Kidney epithelial cell (primary cell): ENCODE results near the gene ZMYND19. TPM values are rescaled to one million over a fixed set of nuclear protein-coding genes. Genes with fewer than 3 reads are reported as not detected.
"Not testable (repeated sequence)": the region's sequence is repeated elsewhere in the genome, so short reads cannot be mapped to it uniquely, and the experiment has no call there.

Experiments
- DNase-seq: peaks from one replicate; pipeline ENCODE4 v3.0.0-alpha.2; 2010; ENCODE audit warnings: low read depth
- H3K27me3 ChIP-seq: 2 replicates; pipeline ENCODE4 v1.6.0; 2011; ENCODE audit warnings: low read length; ENCODE audit not compliant: control insufficient read depth, insufficient read depth
- H3K36me3 ChIP-seq: 2 replicates; pipeline ENCODE4 v1.5.1; 2011; ENCODE audit warnings: low read length; ENCODE audit not compliant: control insufficient read depth, insufficient read depth
- H3K4me3 ChIP-seq: 2 replicates; pipeline ENCODE4 v1.5.1; 2011; ENCODE audit warnings: low read depth, mild to moderate bottlenecking, control low read depth, low read length
- CTCF ChIP-seq: IDR thresholded peaks from 2 replicates; pipeline ENCODE4 v1.5.1; 2011; ENCODE audit warnings: mild to moderate bottlenecking, moderate library complexity, low read length, control low read depth, inconsistent platforms; ENCODE audit not compliant: insufficient read depth, poor library complexity, severe bottlenecking
- total RNA-seq: library from RNA; depleted of rRNA; stranded (reverse); fragments of >200 nt; gene quantifications from 2 replicates; pipeline ENCODE4 v1.2.3, GENCODE V29; 2015

The ZMYND19 gene
- total RNA-seq, 1 donor from 2014 or later = 27.1 TPM

GRCh38 chr9:137631345-137632229 is 41.3 kb upstream of the ZMYND19 start:
- no peak for TF ChIP-seq CTCF
- H3K36me3 ChIP-seq = no peaks in the 10 kb centered on the region
- no peak overlapping the region for H3K4me3 ChIP-seq

GRCh38 chr9:137630679-137631078 is 40.4 kb upstream of the ZMYND19 start:
- DNase-seq = no peak
- Histone ChIP-seq H3K36me3 (no peaks in the 10 kb centered on the region), H3K4me3 (no peak overlapping the region), H3K27me3 (no peaks in the 10 kb centered on the region)
- no peak for TF ChIP-seq CTCF

More at GRCh38 chr9:137631345-137632229, 41.3 kb upstream of the ZMYND19 start:
- H3K27me3 ChIP-seq = no peaks in the 10 kb centered on the region
- no peak for DNase-seq

- Histone ChIP-seq H3K4me3 (no peak overlapping the region), H3K27me3 (no peaks in the 10 kb centered on the region), H3K36me3 (no peaks in the 10 kb centered on the region)
- no peak for TF ChIP-seq CTCF
- DNase-seq = no peak
Measured at GRCh38 chr9:137630126-137630525, 39.8 kb upstream of the ZMYND19 start.

GRCh38 chr9:137627406-137627805 is 37.1 kb upstream of the ZMYND19 start:
- H3K4me3 ChIP-seq, H3K27me3 ChIP-seq, DNase-seq, H3K36me3 ChIP-seq: not testable (repeated sequence)

- no peaks in the 10 kb centered on the region for H3K27me3 ChIP-seq
- no peaks in the 10 kb centered on the region for H3K36me3 ChIP-seq
- H3K4me3 ChIP-seq = no peak overlapping the region
- no peak for TF ChIP-seq CTCF
- no peak for DNase-seq
Measured at GRCh38 chr9:137626464-137626863, 36.2 kb upstream of the ZMYND19 start.

GRCh38 chr9:137622211-137622610 is 31.9 kb upstream of the ZMYND19 start:
- H3K36me3 ChIP-seq, H3K4me3 ChIP-seq, DNase-seq, H3K27me3 ChIP-seq: not testable (repeated sequence)
